C4-2B (cell line): ENCODE results near the gene FBXW11.

Experiments
- CTCF ChIP-seq: fragments of 450-650 bp; conservative IDR thresholded peaks from 2 replicates; pipeline ENCODE4 v1.5.1; 2017; ENCODE audit warnings: mild to moderate bottlenecking
- ZFX ChIP-seq: fragments of 450-650 bp; IDR thresholded peaks from 2 replicates; pipeline ENCODE4 v1.6.1; 2017

- TF ChIP-seq CTCF (no peak), ZFX (no peak)
These were observed 85.6 kb downstream of the FBXW11 start for GRCh38 chr5:171920765-171921391.
